HepG2 (cell line): ENCODE measurements around the gene PHACTR1. TPM values are rescaled to one million over a fixed set of nuclear protein-coding genes. Genes with fewer than 3 reads are reported as not detected.

Experiments used
- ATAC-seq: fragments of 200-7000 bp; cut with Tn5 transposase; 3 replicates; pipeline ENCODE4 v1.9.1; 2020; ENCODE audit warnings: mild to moderate bottlenecking, moderate library complexity
- BruUV-seq: library from RNA; stranded (reverse); fragments of 400-500 nt; replicated peaks from 2 replicates; lab custom pipeline; 2021; lab: Mats Ljungman, UMichigan
- CTCF ChIA-PET: fragments of 300-600 bp; formaldehyde crosslinking; extraction: SDS; loops from one replicate; lab custom pipeline; 2021; ENCODE audit warnings: low total read pairs, inconsistent platforms, low intra/inter-chr PET ratio; lab: Yijun Ruan, JAX
- POLR2A ChIA-PET: fragments of 350-600 bp; sonication (Branson Sonifier 250); formaldehyde crosslinking; loops from one replicate; lab custom pipeline; 2020; ENCODE audit warnings: antibody characterized with exemption, inconsistent platforms; lab: Yijun Ruan, JAX
- DNase-seq: peaks from one replicate; pipeline ENCODE4 v3.0.0-alpha.2; 2015; ENCODE audit warnings: low spot score
- FAIRE-seq: peaks from 3 replicates; lab custom pipeline; 2011; peaks lifted over from hg19 to GRCh38; lab: Jason Lieb, UNC
- H2AFZ ChIP-seq: one replicate; pipeline ENCODE4 v1.6.1; 2011; ENCODE audit warnings: low read length, inconsistent platforms
- H3K27ac ChIP-seq: fragments of 300-600 bp; 3 replicates; pipeline ENCODE4 v1.8.0; 2011; ENCODE audit warnings: mixed run types, mild to moderate bottlenecking, mixed read lengths, low read length, inconsistent platforms; ENCODE audit not compliant: insufficient read depth; ENCODE audit errors: extremely low read length
- H3K27me3 ChIP-seq, 2 experiments: fragments of 200-600 bp in 1 of 2; 2 replicates in 1 of 2; 3 replicates in 1 of 2; pipeline versions ENCODE4 v1.6.0 to v1.8.0; 2011; ENCODE audit warnings: low read length in 2 of 2, mild to moderate bottlenecking in 2 of 2, moderate library complexity in 2 of 2, inconsistent platforms in 1 of 2; ENCODE audit not compliant: insufficient read depth in 2 of 2, control insufficient read depth in 1 of 2
- H3K36me3 ChIP-seq, 2 experiments: fragments of 200-600 bp in 1 of 2; replicated peaks in 1 of 2; 2 replicates in 1 of 2; 3 replicates in 1 of 2; pipeline versions ENCODE4 v1.5.1 to v1.8.0; 2011; ENCODE audit warnings: low read length in 2 of 2, inconsistent platforms in 1 of 2; ENCODE audit not compliant: insufficient read depth in 2 of 2, control insufficient read depth in 1 of 2
- H3K4me1 ChIP-seq: 2 replicates; pipeline ENCODE4 v1.5.1; 2012; ENCODE audit warnings: low read length, inconsistent platforms; ENCODE audit not compliant: insufficient read depth
- H3K4me2 ChIP-seq: 2 replicates; pipeline ENCODE4 v1.6.0; 2011; ENCODE audit warnings: low read depth, low read length, inconsistent platforms
- H3K4me3 ChIP-seq, 3 experiments: fragments of 200-600 bp in 1 of 3; sonication (generic), shearing (Covaris generic) in 1 of 3; replicated peaks in 1 of 3; 2 replicates each; pipeline ENCODE4 v1.5.1; 2011 to 2016; ENCODE audit warnings: low read length in 3 of 3, inconsistent platforms in 2 of 3, low read depth in 2 of 3, mild to moderate bottlenecking in 2 of 3, control low read depth in 1 of 3, mixed read lengths in 1 of 3; ENCODE audit not compliant: insufficient read depth in 1 of 3
- H3K79me2 ChIP-seq: one replicate; pipeline ENCODE4 v1.6.1; 2011; ENCODE audit warnings: low read length, inconsistent platforms; ENCODE audit not compliant: insufficient read depth
- H3K9ac ChIP-seq: 2 replicates; pipeline ENCODE4 v1.6.0; 2011; ENCODE audit warnings: mild to moderate bottlenecking, low read depth, low read length, inconsistent platforms; ENCODE audit not compliant: insufficient read depth
- H3K9me3 ChIP-seq: 2 replicates; pipeline ENCODE4 v1.5.1; 2012; ENCODE audit warnings: mild to moderate bottlenecking, low read length
- H4K20me1 ChIP-seq: 2 replicates; pipeline ENCODE4 v1.6.0; 2011; ENCODE audit warnings: inconsistent platforms, mild to moderate bottlenecking, low read length, moderate library complexity; ENCODE audit not compliant: insufficient read depth
- HNRNPK ChIP-seq: fragments of 200-400 bp; formaldehyde crosslinking; IDR thresholded peaks from 2 replicates; pipeline ENCODE4 v1.6.1; 2018; ENCODE audit warnings: low read length, low read depth, moderate library complexity, mild to moderate bottlenecking; ENCODE audit not compliant: poor library complexity, severe bottlenecking
- PCBP1 ChIP-seq: fragments of 200-400 bp; formaldehyde crosslinking; IDR thresholded peaks from 2 replicates; pipeline ENCODE4 v1.6.1; 2017; ENCODE audit warnings: mild to moderate bottlenecking, low read depth, low read length, borderline replicate concordance
- PCBP2 ChIP-seq: fragments of 200-400 bp; formaldehyde crosslinking; optimal IDR thresholded peaks from 2 replicates; pipeline ENCODE3; 2018; ENCODE audit warnings: low read length, low read depth; ENCODE audit not compliant: poor library complexity, severe bottlenecking
- ZBTB1 ChIP-seq: sonication (generic); formaldehyde crosslinking; IDR thresholded peaks from 2 replicates; pipeline ENCODE4 v1.4.0; 2020; ENCODE audit warnings: missing genetic modification reagents, borderline replicate concordance
- ZFP36L2 ChIP-seq: sonication (generic); formaldehyde crosslinking; IDR thresholded peaks from 2 replicates; pipeline ENCODE4 v1.4.0; 2020; ENCODE audit warnings: missing genetic modification reagents
- ZNF775 ChIP-seq: sonication (generic); formaldehyde crosslinking; IDR thresholded peaks from 2 replicates; pipeline ENCODE4 v1.4.0; 2020; ENCODE audit warnings: missing genetic modification reagents, mild to moderate bottlenecking, moderate library complexity, borderline replicate concordance
- WGBS: methylation state at CpG from one replicate; pipeline ENCODE4 v1.1.6; 2017; ENCODE audit warnings: low lambda C conversion rate; 5-methylcytosine and 5-hydroxymethylcytosine counted together
- in situ Hi-C: cut with HindIII; loops from 2 replicates; pipeline ENCODE4 v1.10.0; 2017; ENCODE audit warnings: low pct_unique_long_range_greater_than_20kb; ENCODE audit not compliant: extremely low pct_ligation_motif_present
- intact Hi-C: fragments of 100-400 bp; cut with micrococcal nuclease; formaldehyde crosslinking; loops from one replicate; pipeline ENCODE4 v1.10.0; 2022; ENCODE audit not compliant: unreplicated experiment
- polyA plus RNA-seq, 8 experiments: library from polyadenylated mRNA; depleted of rRNA in 3 of 8; stranded (reverse) in 7 of 8; unstranded in 1 of 8; fragments of >200 nt; fragmentation: Illumina TruSeq in 4 of 8; extraction: Trizol in 4 of 8; gene quantifications; 2 replicates each; pipeline versions ENCODE4 v1.2.1 to v1.2.3, GENCODE V29; 2011 to 2016; ENCODE audit warnings: low read depth in 4 of 8, missing spikeins in 1 of 8, mixed read lengths in 1 of 8; ENCODE audit not compliant: insufficient read depth in 1 of 8
- total RNA-seq, 5 experiments: library from RNA; depleted of rRNA; stranded (reverse); fragments of >200 nt; fragmentation: Illumina TruSeq; extraction: Trizol; gene quantifications; 2 replicates each; pipeline ENCODE4 v1.2.3, GENCODE V29; 2016; ENCODE audit warnings: low read depth in 1 of 5

The PHACTR1 gene
- total and polyA plus RNA-seq, 2 of the 13 experiments (the other 11 are each of a cell fraction or from before 2014, with no cell fraction given) = 0.09 TPM; not detected in 1

DNA sequence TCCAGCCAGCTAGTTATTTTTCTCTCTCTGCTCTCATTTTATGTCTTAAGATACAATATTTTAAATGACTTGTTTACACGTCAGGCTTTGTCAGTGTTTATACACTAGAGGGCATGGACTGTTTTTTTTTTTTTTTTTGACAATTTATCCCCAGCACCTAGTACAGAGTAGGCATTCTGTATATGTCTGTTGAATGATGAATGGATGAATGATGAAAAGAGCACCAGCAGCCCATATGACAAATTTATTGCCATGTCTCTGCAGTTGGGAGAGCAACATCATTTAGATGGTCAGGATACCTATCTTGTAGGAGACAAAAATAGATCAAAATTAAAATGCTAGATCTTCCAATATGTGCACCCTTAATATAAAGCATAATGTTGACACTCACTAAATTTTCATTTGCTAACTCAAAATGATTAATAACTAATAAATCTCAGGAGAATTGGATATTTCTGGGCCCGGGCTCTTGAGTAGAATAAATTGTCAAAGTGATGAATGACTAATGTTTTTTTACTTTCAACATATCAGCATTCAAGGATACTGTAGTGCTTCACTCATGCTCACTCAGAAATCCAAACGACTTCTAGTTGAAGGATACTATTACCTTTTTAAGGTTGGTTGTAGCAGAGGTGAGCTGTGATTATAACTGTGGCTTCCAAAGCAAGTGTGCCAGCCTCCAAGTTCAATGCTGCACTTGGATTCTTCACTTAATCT, 200.0 kb downstream of the PHACTR1 start:
- 3% methylated on average over 3 of the region's 3 CpGs for WGBS
- ATAC-seq = no peak
- in situ Hi-C loops = loop anchor here (25.0 kb wide), 1 partner anchor 621 kb away; no protein-coding TSS in a partner anchor
- no peaks in the 10 kb centered on the region for H3K36me3 ChIP-seq
- no peaks in the 10 kb centered on the region for H4K20me1 ChIP-seq
- TF ChIP-seq ZNF775 (CRISPR knock-in tag) (no peak), ZBTB1 (no peak)
- no peaks in the 10 kb centered on the region for H3K9me3 ChIP-seq
- H3K4me3 ChIP-seq = no peak overlapping the region
- H3K4me1 ChIP-seq = no peaks in the 10 kb centered on the region
- POLR2A ChIA-PET = no interaction called here
- CTCF ChIA-PET = no interaction called here
- H3K4me2 ChIP-seq = no peak overlapping the region
- peaks cover 0 to 10% of the 10 kb centered on the region in 2 experiments; a peak in 2 of 5 replicates for H3K27me3 ChIP-seq
- H3K9ac ChIP-seq = no peak overlapping the region
- DNase-seq = no peak
- no peak overlapping the region for H2AFZ ChIP-seq
- no peaks in the 10 kb centered on the region for H3K79me2 ChIP-seq
- H3K27ac ChIP-seq = no peak overlapping the region
- intact Hi-C loops = no loop called here
- no peak for FAIRE-seq
- no TSS peak for BruUV-seq

DNA sequence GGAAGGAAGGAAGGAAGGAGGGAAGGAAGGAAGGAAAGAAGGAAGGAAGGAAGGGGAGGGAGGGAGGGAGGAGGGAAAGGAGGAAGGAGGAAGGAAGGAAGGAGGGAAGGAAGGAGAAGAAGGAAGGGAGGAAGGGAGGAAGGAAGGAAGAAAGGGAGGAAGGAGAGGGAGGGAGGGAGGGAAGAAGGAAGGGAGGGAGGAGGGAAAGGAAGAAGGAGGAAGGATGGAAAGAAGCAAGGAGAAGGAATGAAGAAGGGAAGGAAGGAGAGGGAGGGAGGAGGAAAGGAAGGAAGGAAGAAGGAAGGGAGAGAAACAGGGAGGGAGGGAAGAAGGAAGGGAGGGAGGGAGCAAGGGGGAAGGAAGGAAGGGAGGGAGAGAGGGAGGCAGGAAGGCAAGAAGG, 204.9 kb downstream of the PHACTR1 start:
- FAIRE-seq = no peak
- POLR2A ChIA-PET = no interaction called here
- intact Hi-C loops = no loop called here

More for the DNA sequence above, 204.9 kb downstream of the PHACTR1 start:
- Histone ChIP-seq H3K4me1 (no peaks in the 10 kb centered on the region), H3K9ac (no peak overlapping the region), H2AFZ (no peak overlapping the region), H3K27me3 (no peaks in the 10 kb centered on the region; a peak in 1 of 5 replicates), H3K4me3 (no peak overlapping the region), H3K36me3 (no peaks in the 10 kb centered on the region), H4K20me1 (no peaks in the 10 kb centered on the region), H3K4me2 (no peak overlapping the region), H3K27ac (no peak overlapping the region), H3K79me2 (no peaks in the 10 kb centered on the region), H3K9me3 (no peaks in the 10 kb centered on the region)
- ATAC-seq (no peak), DNase-seq (no peak)
- CTCF ChIA-PET = no interaction called here
- TF ChIP-seq HNRNPK (peak; percentile 57), PCBP1 (0 out of 2 replicates have a peak, but pooled peaks have one; percentile 71), PCBP2 (peak; percentile 87), ZFP36L2 (CRISPR knock-in tag) (no peak)
- in situ Hi-C loops = loop anchor here (25.0 kb wide), 1 partner anchor 616 kb away; no protein-coding TSS in a partner anchor
- BruUV-seq = no TSS peak
